ENCODE measurements around the gene KY.

Gene KY

GRCh38 chr3:134617608-134618477 lies 33.0 kb downstream of the KY start:
- DNase-seq, result no peak

GRCh38 chr3:134615743-134616142 lies 35.1 kb downstream of the KY start:
- DNase-seq, result no peak

- DNase-seq, result no peak
These were observed 35.9 kb downstream of the KY start for GRCh38 chr3:134614955-134615354.

- no peak for DNase-seq
These were observed 37.8 kb downstream of the KY start for GRCh38 chr3:134613006-134613520.

GRCh38 chr3:134611516-134611915 lies 39.3 kb downstream of the KY start:
- no peak for DNase-seq

- DNase-seq, result no peak
These were observed 40.1 kb downstream of the KY start for GRCh38 chr3:134610432-134611385.

- DNase-seq, result no peak
These were observed 40.9 kb downstream of the KY start for GRCh38 chr3:134609821-134610431.

- DNase-seq, result no peak
These were observed 41.9 kb downstream of the KY start for GRCh38 chr3:134608771-134609435.

- no peak for DNase-seq
These were observed 42.6 kb downstream of the KY start for GRCh38 chr3:134608023-134608770.

- no peak for DNase-seq
These were observed 43.5 kb downstream of the KY start for GRCh38 chr3:134607054-134608022.

- DNase-seq, result no peak
These were observed 44.5 kb downstream of the KY start for GRCh38 chr3:134606033-134607025.

- no peak for DNase-seq
These were observed 45.3 kb downstream of the KY start for GRCh38 chr3:134605556-134605955.

GRCh38 chr3:134603956-134604355 lies 46.9 kb downstream of the KY start:
- no peak for DNase-seq

- no peak for DNase-seq
These were observed 47.3 kb downstream of the KY start for GRCh38 chr3:134603480-134603879.

GRCh38 chr3:134602440-134602814 lies 48.4 kb downstream of the KY start:
- no peak for DNase-seq

- peak; percentile 48 for DNase-seq
These were observed 49.0 kb downstream of the KY start for GRCh38 chr3:134601539-134602439.

- DNase-seq, result peak; percentile 62
These were observed 49.9 kb downstream of the KY start for GRCh38 chr3:134600685-134601463.
